SKM-1 treated with dmso at 0.1 percent for 144 hours (cell line): ENCODE results near the gene CLDN34.

Source experiments
- DNase-seq: peaks from one replicate; lab custom pipeline; 2025; ENCODE audit not compliant: unreplicated experiment; lab: John Stamatoyannopoulos, UW

The CLDN34 gene

GRCh38 chrX:10015723-10016518, 48.8 kb downstream of the CLDN34 start:
- DNase-seq, result no peak

- DNase-seq, result no peak
Measured at GRCh38 chrX:10016519-10017132, 49.5 kb downstream of the CLDN34 start.

GRCh38 chrX:10017872-10018271, 50.7 kb downstream of the CLDN34 start:
- no peak for DNase-seq
